Measurements from ENCODE around the gene RBKS.

GRCh38 chr2:27776696-27777095 lies 113.5 kb downstream of the RBKS start:
- TF ChIP-seq CTCF (tag by site-specific recombination; IDR thresholded peaks at IDR 0.05), result no peak
- TF ChIP-seq ZSCAN18 (tag by site-specific recombination; IDR thresholded peaks at IDR 0.05), result no peak
- no peak for TF ChIP-seq ZNF48 (tag by site-specific recombination; IDR thresholded peaks at IDR 0.05)
- no peak for TF ChIP-seq REST (tag by site-specific recombination; IDR thresholded peaks at IDR 0.05)
- TF ChIP-seq MEIS1 (CRISPR knock-in tag; IDR thresholded peaks at IDR 0.05; ENCODE audit: borderline replicate concordance), result no peak
- TF ChIP-seq ZNF596 (tag by site-specific recombination; IDR thresholded peaks at IDR 0.05), result no peak
- no peak for TF ChIP-seq ZBTB26 (tag by site-specific recombination; optimal IDR thresholded peaks at IDR 0.05)

Measured in HEK293 (cell line).